Fibroblast of lung (primary cell): ENCODE results near the gene MDFIC. TPM values are rescaled to one million over a fixed set of nuclear protein-coding genes. Genes with fewer than 3 reads are reported as not detected.

ENCODE experiments used
- DNase-seq, 2 donors: peaks; one replicate each; pipeline versions ENCODE4 v3.0.0 to v3.0.0-alpha.2; 2010; ENCODE audit warnings: low read depth in 2 of 2
- H2AFZ ChIP-seq: 2 replicates; pipeline ENCODE4 v1.5.1; 2012; ENCODE audit warnings: low read length, control low read depth, inconsistent platforms
- H3K27ac ChIP-seq: 2 replicates; pipeline ENCODE4 v1.5.1; 2011; ENCODE audit warnings: low read length, control low read depth; ENCODE audit not compliant: insufficient read depth
- H3K27me3 ChIP-seq: 2 replicates; pipeline ENCODE4 v1.5.1; 2011; ENCODE audit warnings: mild to moderate bottlenecking, low read length; ENCODE audit not compliant: control insufficient read depth, insufficient read depth
- H3K36me3 ChIP-seq: 2 replicates; pipeline ENCODE4 v1.5.1; 2011; ENCODE audit warnings: low read length; ENCODE audit not compliant: control insufficient read depth, insufficient read depth
- H3K4me1 ChIP-seq: 2 replicates; pipeline ENCODE4 v1.5.1; 2011; ENCODE audit warnings: low read length; ENCODE audit not compliant: control insufficient read depth, insufficient read depth; ENCODE audit errors: extremely low read depth
- H3K4me2 ChIP-seq: 2 replicates; pipeline ENCODE4 v1.5.1; 2011; ENCODE audit warnings: low read length, control low read depth; ENCODE audit not compliant: insufficient read depth; ENCODE audit errors: extremely low read depth
- H3K4me3 ChIP-seq, 4 experiments: fragments of 200-600 bp in 1 of 4; sonication (generic) in 1 of 4; replicated peaks in 1 of 4; 2 replicates each; pipeline ENCODE4 v1.5.1; 2011 to 2016; ENCODE audit warnings: low read length in 4 of 4, low read depth in 3 of 4, mild to moderate bottlenecking in 3 of 4, control low read depth in 2 of 4, inconsistent platforms in 1 of 4, mixed read lengths in 1 of 4; ENCODE audit not compliant: insufficient read depth in 1 of 4; ENCODE audit errors: control extremely low read depth in 1 of 4
- H3K79me2 ChIP-seq: 2 replicates; pipeline ENCODE4 v1.5.1; 2012; ENCODE audit warnings: mild to moderate bottlenecking, low read length, inconsistent platforms; ENCODE audit not compliant: control insufficient read depth, insufficient read depth
- H3K9ac ChIP-seq: 2 replicates; pipeline ENCODE4 v1.5.1; 2011; ENCODE audit warnings: mild to moderate bottlenecking, low read length, control low read depth; ENCODE audit not compliant: insufficient read depth
- H3K9me3 ChIP-seq: 2 replicates; pipeline ENCODE4 v1.5.1; 2012; ENCODE audit warnings: low read depth, low read length; ENCODE audit not compliant: control insufficient read depth, insufficient read depth
- H4K20me1 ChIP-seq: 2 replicates; pipeline ENCODE4 v1.5.1; 2011; ENCODE audit warnings: low read length; ENCODE audit not compliant: control insufficient read depth, insufficient read depth; ENCODE audit errors: extremely low read depth
- EZH2 ChIP-seq: IDR thresholded peaks from 2 replicates; pipeline ENCODE4 v1.5.1; 2012; ENCODE audit warnings: low read length, control low read depth, mild to moderate bottlenecking; ENCODE audit errors: missing control alignments
- polyA plus RNA-seq, 2 donors: library from polyadenylated mRNA; depleted of rRNA in 1 of 2; stranded (reverse) in 1 of 2; unstranded in 1 of 2; fragments of >200 nt; gene quantifications; 2 replicates each; pipeline ENCODE4 v1.2.1, GENCODE V29; 2011 to 2012; ENCODE audit warnings: missing spikeins in 1 of 2
- total RNA-seq: library from RNA; depleted of rRNA; stranded (reverse); fragments of >200 nt; gene quantifications from 2 replicates; pipeline ENCODE4 v1.2.1, GENCODE V29; 2014
- TF ChIP-seq, protein P1 (sequence below), 2 donors: IDR thresholded peaks in 1 of 2; conservative IDR thresholded peaks in 1 of 2; 1 replicate in 1 of 2; 2 replicates in 1 of 2; pipeline ENCODE4 v1.5.1; 2011 to 2012; ENCODE audit warnings: low read length in 2 of 2, control low read depth in 1 of 2, inconsistent platforms in 1 of 2, low read depth in 1 of 2, mild to moderate bottlenecking in 1 of 2

The MDFIC gene
- total and polyA plus RNA-seq, 2 donors (not counting 1 experiment from before 2014, with no cell fraction given), result 38.7 to 67.4 TPM

DNA sequence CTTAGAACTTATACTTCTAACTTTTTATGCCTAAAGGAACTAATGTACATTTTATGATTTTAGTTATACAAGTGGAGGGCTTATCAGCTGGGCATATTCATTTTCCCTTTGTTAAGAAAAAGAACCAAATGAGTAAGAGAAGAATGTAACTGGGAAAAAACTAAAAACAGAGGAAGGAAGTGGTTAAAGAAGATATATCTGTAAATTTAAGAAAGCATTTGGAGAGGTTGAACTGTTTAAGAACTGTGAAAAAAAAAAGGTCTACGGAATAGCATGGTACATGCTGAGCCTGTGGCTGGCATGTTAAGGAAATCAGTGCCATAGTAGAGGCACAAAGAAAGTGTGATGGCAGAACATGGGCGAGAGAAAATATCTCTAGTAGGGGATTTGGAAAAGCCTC is 6.2 kb downstream of the MDFIC start:
- Histone ChIP-seq H3K9ac (no peak overlapping the region), H3K36me3 (no peaks in the 10 kb centered on the region), H3K4me2 (no peak overlapping the region), H3K27me3 (no peaks in the 10 kb centered on the region), H2AFZ (no peak overlapping the region), H3K79me2 (peaks cover 88% of the 10 kb centered on the region), H3K27ac (no peak overlapping the region), H4K20me1 (no peaks in the 10 kb centered on the region), H3K9me3 (no peaks in the 10 kb centered on the region), H3K4me1 (peaks cover 15% of the 10 kb centered on the region), H3K4me3 (no peak overlapping the region)
- TF ChIP-seq EZH2, result no peak
- TF ChIP-seq, protein P1, sequence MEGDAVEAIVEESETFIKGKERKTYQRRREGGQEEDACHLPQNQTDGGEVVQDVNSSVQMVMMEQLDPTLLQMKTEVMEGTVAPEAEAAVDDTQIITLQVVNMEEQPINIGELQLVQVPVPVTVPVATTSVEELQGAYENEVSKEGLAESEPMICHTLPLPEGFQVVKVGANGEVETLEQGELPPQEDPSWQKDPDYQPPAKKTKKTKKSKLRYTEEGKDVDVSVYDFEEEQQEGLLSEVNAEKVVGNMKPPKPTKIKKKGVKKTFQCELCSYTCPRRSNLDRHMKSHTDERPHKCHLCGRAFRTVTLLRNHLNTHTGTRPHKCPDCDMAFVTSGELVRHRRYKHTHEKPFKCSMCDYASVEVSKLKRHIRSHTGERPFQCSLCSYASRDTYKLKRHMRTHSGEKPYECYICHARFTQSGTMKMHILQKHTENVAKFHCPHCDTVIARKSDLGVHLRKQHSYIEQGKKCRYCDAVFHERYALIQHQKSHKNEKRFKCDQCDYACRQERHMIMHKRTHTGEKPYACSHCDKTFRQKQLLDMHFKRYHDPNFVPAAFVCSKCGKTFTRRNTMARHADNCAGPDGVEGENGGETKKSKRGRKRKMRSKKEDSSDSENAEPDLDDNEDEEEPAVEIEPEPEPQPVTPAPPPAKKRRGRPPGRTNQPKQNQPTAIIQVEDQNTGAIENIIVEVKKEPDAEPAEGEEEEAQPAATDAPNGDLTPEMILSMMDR (conservative IDR thresholded peaks at IDR 0.05 in 1 of 2, IDR thresholded peaks at IDR 0.05 in 1 of 2; ENCODE audit: low read depth in 1 of 2, low read length in 2 of 2), result no peak
- DNase-seq, result no peak

DNA sequence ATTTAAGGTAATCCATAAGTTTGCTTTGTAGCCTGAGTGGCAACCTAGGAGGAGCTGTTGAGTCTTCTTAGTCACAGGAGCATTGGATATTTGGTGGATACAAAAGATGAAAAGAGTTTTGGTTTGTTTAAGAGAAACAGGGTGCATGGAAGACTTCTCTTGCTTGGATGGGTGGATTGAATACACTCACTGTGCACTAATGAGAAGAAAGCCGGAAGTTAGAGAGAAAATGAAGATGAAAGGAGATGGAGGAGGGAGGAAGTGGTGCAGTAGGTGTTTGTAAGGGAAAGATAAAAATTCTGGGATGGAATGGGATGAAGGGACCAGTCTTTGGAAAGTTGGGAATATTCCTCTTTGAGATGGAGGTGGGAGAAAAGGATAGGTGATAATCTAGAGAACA is 7.7 kb downstream of the MDFIC start:
- H3K27ac ChIP-seq, result peak overlapping the region; percentile 14
- H3K4me2 ChIP-seq, result no peak overlapping the region
- no peaks in the 10 kb centered on the region for H4K20me1 ChIP-seq
- H3K27me3 ChIP-seq, result no peaks in the 10 kb centered on the region
- H3K4me1 ChIP-seq, result peaks cover 12% of the 10 kb centered on the region
- no peak overlapping the region for H3K4me3 ChIP-seq
- no peak for DNase-seq
- H3K79me2 ChIP-seq, result peaks cover 85% of the 10 kb centered on the region
- no peak overlapping the region for H3K9ac ChIP-seq
- no peak for TF ChIP-seq EZH2
- TF ChIP-seq, protein P1 (conservative IDR thresholded peaks at IDR 0.05 in 1 of 2, IDR thresholded peaks at IDR 0.05 in 1 of 2; ENCODE audit: low read depth in 1 of 2, low read length in 2 of 2), result peak in 1 of 2 donors; percentile 12
- no peaks in the 10 kb centered on the region for H3K9me3 ChIP-seq
- no peaks in the 10 kb centered on the region for H3K36me3 ChIP-seq
- H2AFZ ChIP-seq, result no peak overlapping the region

DNA sequence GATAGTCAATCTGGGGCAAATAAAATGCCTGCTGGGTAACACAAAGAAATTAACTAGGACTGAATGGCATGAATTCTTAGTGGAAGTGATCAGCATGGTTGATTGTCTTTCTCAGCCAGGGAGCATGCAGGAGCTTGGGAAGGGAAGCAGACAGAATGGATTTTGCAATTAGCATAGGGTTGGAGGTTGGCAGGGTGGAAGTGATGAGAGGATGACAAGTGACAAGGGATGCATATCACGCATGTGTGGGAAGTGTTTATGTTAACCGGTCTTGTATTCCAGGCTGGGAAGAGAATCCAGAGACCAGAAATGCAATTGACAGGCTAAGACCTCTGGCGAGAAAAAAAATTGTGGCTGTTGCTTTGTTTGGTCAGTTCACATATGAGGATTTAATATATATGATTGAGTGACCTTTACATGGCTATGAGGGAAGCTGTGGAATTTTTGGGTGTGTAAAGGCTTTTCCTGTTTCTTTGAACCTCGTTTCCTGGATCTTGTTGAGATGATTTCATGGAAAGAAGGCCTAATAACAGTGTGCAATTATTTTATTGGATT is 8.3 kb downstream of the MDFIC start:
- Histone ChIP-seq H3K27ac (peak overlapping the region; percentile 13), H3K4me3 (no peak overlapping the region), H3K9ac (no peak overlapping the region), H3K27me3 (no peaks in the 10 kb centered on the region), H2AFZ (no peak overlapping the region), H4K20me1 (no peaks in the 10 kb centered on the region), H3K4me2 (peak overlapping the region; percentile 60), H3K4me1 (peaks cover 12% of the 10 kb centered on the region), H3K36me3 (no peaks in the 10 kb centered on the region), H3K79me2 (peaks cover 84% of the 10 kb centered on the region), H3K9me3 (no peaks in the 10 kb centered on the region)
- no peak for TF ChIP-seq EZH2
- TF ChIP-seq, protein P1 (conservative IDR thresholded peaks at IDR 0.05 in 1 of 2, IDR thresholded peaks at IDR 0.05 in 1 of 2; ENCODE audit: low read depth in 1 of 2, low read length in 2 of 2), result no peak
- DNase-seq, result peak in 1 of 2 donors; percentile 47
